K562 (cell line): Measurements from ENCODE around the gene PLSCR5. TPM values are rescaled to one million over a fixed set of nuclear protein-coding genes. Genes with fewer than 3 reads are reported as not detected.
A peak's percentile ranks its signal among the peaks of the same experiment; 100 is the strongest.

Experiments
- BRD9 ChIP-seq: fragments of 450-650 bp; IDR thresholded peaks from 2 replicates; pipeline ENCODE4 v1.6.1; 2018; ENCODE audit warnings: low read depth; ENCODE audit not compliant: partially characterized antibody
- CHD1 ChIP-seq: fragments of 200-600 bp; sonication (generic); IDR thresholded peaks from one replicate; pipeline ENCODE4 v1.6.1; 2012; ENCODE audit warnings: mild to moderate bottlenecking, moderate library complexity, low read length, inconsistent platforms
- CHD4 ChIP-seq: fragments of 200-600 bp; sonication (generic); IDR thresholded peaks from 3 replicates; pipeline ENCODE4 v1.6.1; 2012; ENCODE audit warnings: low read depth, mild to moderate bottlenecking, mixed read lengths, low read length, inconsistent platforms; ENCODE audit not compliant: insufficient read depth, insufficient replicate concordance, poor library complexity, severe bottlenecking
- ESRRA ChIP-seq: fragments of 450-650 bp; IDR thresholded peaks from 2 replicates; pipeline ENCODE4 v1.6.1; 2014; ENCODE audit warnings: low read depth, mild to moderate bottlenecking, moderate library complexity, borderline replicate concordance
- HCFC1 ChIP-seq: IDR thresholded peaks from 2 replicates; pipeline ENCODE4 v1.6.1; 2012; ENCODE audit warnings: low read depth, low read length, improper control_type of control experiment
- KDM5B ChIP-seq: fragments of 200-600 bp; sonication (generic); IDR thresholded peaks from 2 replicates; pipeline ENCODE4 v1.6.1; 2012; ENCODE audit warnings: low read depth, mild to moderate bottlenecking, moderate library complexity, low read length, control low read depth, inconsistent platforms; ENCODE audit not compliant: insufficient replicate concordance
- MAFF ChIP-seq: IDR thresholded peaks from 2 replicates; pipeline ENCODE4 v1.6.1; 2012; ENCODE audit warnings: low read length, improper control_type of control experiment
- MEF2A ChIP-seq: IDR thresholded peaks from 2 replicates; pipeline ENCODE4 v1.6.1; 2011; ENCODE audit warnings: low read depth, mild to moderate bottlenecking, low read length, moderate library complexity; ENCODE audit not compliant: control insufficient read depth
- NBN ChIP-seq: fragments of 450-650 bp; IDR thresholded peaks from 2 replicates; pipeline ENCODE4 v1.6.1; 2016; ENCODE audit warnings: low read depth, mild to moderate bottlenecking
- PCBP1 ChIP-seq: fragments of 200-400 bp; formaldehyde crosslinking; IDR thresholded peaks from 2 replicates; pipeline ENCODE4 v1.6.1; 2018; ENCODE audit warnings: mild to moderate bottlenecking, low read depth, low read length; ENCODE audit not compliant: poor library complexity, severe bottlenecking
- RUNX1 ChIP-seq: sonication (generic); IDR thresholded peaks from 2 replicates; pipeline ENCODE4 v1.6.1; 2016; ENCODE audit warnings: antibody characterized with exemption, low read depth
- XRCC5 ChIP-seq: fragments of 200-400 bp; formaldehyde crosslinking; IDR thresholded peaks from 2 replicates; pipeline ENCODE4 v1.6.1; 2017; ENCODE audit warnings: low read depth, mild to moderate bottlenecking, low read length
- ZBED1 ChIP-seq: IDR thresholded peaks from 2 replicates; pipeline ENCODE4 v1.6.1; 2014
- polyA plus RNA-seq, 8 experiments: library from polyadenylated mRNA; depleted of rRNA in 4 of 8; stranded (reverse) in 5 of 8; unstranded in 3 of 8; fragments of >200 nt; fragmentation: Nextera tagmentation in 2 of 8; fragmentation: Illumina TruSeq in 1 of 8; extraction: Ambion mirVana in 2 of 8; extraction: Trizol in 1 of 8; gene quantifications; 2 replicates each; pipeline versions ENCODE4 v1.2.1 to v1.2.3, GENCODE V29; 2011 to 2014; ENCODE audit warnings: inconsistent platforms in 1 of 8, missing spikeins in 1 of 8
- total RNA-seq, 7 experiments: library from RNA; depleted of rRNA in 6 of 7; stranded (reverse); fragments of >200 nt in 6 of 7; fragmentation: Illumina TruSeq in 2 of 7; extraction: Trizol in 2 of 7; gene quantifications; 2 replicates each; pipeline versions ENCODE4 v1.2.1 to v1.2.3, GENCODE V29; 2011 to 2021; ENCODE audit warnings: low replicate concordance in 1 of 7
- TF ChIP-seq, protein P1 (sequence below): sonication (generic); formaldehyde crosslinking; IDR thresholded peaks from 2 replicates; pipeline ENCODE4 v1.8.0; 2023; ENCODE audit warnings: mild to moderate bottlenecking, missing genetic modification reagents
- TF ChIP-seq, protein P2 (sequence below): fragments of 450-650 bp; IDR thresholded peaks from 2 replicates; pipeline ENCODE4 v1.6.1; 2014; ENCODE audit warnings: low read depth, mild to moderate bottlenecking, moderate library complexity, borderline replicate concordance
- TF ChIP-seq, protein P3 (sequence below): fragments of 250-450 bp; sonication (Bioruptor Pico); IDR thresholded peaks from 2 replicates; pipeline ENCODE4 v1.4.0; 2020; ENCODE audit warnings: mild to moderate bottlenecking, moderate library complexity, borderline replicate concordance
- TF ChIP-seq, protein P4 (sequence below), 2 experiments: fragments of 450-650 bp in 1 of 2; sonication (generic) in 1 of 2; formaldehyde crosslinking; conservative IDR thresholded peaks; 2 replicates each; pipeline versions ENCODE4 v1.4.0 to v1.8.1; 2020 to 2022; ENCODE audit warnings: mild to moderate bottlenecking in 1 of 2, missing genetic modification reagents in 1 of 2

The PLSCR5 gene
- total and polyA plus RNA-seq, 9 of the 15 experiments (the other 6 are each of a cell fraction or from before 2014, with no cell fraction given), result not detected

DNA sequence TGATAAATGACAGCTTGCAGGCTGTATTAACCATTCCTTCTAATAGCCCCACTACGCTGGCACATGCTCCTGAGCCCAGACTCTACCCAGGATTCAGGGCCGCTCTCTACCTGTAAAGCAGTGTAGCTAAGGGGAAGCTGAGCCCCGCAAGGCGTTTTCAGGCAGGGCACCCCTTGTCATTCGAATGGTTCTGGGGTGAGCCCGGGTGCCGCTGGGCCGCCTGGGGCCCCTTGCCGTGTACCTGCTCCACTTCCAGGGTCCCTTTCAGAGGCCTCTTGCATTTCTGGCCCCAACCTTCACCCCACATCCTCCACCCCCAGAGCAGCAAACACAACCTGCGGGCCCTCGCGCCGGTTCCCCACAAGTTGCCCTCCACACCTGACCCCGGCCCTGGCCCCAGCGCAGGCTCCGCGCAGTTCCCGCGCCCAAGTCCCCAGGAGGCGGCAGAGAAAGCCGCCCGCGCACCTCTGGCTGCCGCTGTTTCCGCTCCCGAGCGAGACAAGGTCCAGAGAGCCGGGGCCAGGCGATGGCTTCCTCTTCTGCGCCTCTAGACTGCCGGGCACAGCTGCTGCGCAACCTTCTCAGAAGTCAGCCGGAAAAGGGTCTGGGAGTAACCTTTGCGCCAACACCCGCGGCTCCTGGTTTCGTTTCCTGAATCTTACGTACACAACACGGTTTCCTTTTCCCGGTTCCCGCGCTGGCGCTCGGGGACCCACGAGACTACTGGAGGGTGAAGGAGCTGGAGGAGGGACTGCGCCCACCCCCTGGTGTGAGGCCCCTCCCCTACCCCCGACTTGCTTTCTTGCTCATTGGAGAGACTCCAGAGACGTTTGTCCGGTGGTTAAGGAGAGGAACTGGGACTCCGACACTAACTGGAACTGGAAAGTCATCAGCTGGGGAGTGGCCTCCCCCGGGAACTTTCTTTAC lies 60.9 kb downstream of the PLSCR5 start, which contains the start of gene PLSCR1 (continued):
- TF ChIP-seq MAFF (no peak), HCFC1 (no peak), ESRRA (no peak), RUNX1 (no peak), XRCC5 (no peak), CHD4 (no peak), BRD9 (no peak), CHD1 (no peak), KDM5B (peak; percentile 65), PCBP1 (no peak), MEF2A (no peak), ZBED1 (no peak), NBN (no peak)
- TF ChIP-seq, protein P1, sequence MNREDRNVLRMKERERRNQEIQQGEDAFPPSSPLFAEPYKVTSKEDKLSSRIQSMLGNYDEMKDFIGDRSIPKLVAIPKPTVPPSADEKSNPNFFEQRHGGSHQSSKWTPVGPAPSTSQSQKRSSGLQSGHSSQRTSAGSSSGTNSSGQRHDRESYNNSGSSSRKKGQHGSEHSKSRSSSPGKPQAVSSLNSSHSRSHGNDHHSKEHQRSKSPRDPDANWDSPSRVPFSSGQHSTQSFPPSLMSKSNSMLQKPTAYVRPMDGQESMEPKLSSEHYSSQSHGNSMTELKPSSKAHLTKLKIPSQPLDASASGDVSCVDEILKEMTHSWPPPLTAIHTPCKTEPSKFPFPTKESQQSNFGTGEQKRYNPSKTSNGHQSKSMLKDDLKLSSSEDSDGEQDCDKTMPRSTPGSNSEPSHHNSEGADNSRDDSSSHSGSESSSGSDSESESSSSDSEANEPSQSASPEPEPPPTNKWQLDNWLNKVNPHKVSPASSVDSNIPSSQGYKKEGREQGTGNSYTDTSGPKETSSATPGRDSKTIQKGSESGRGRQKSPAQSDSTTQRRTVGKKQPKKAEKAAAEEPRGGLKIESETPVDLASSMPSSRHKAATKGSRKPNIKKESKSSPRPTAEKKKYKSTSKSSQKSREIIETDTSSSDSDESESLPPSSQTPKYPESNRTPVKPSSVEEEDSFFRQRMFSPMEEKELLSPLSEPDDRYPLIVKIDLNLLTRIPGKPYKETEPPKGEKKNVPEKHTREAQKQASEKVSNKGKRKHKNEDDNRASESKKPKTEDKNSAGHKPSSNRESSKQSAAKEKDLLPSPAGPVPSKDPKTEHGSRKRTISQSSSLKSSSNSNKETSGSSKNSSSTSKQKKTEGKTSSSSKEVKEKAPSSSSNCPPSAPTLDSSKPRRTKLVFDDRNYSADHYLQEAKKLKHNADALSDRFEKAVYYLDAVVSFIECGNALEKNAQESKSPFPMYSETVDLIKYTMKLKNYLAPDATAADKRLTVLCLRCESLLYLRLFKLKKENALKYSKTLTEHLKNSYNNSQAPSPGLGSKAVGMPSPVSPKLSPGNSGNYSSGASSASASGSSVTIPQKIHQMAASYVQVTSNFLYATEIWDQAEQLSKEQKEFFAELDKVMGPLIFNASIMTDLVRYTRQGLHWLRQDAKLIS (CRISPR knock-in tag), result peak; percentile 77
- TF ChIP-seq, protein P2, sequence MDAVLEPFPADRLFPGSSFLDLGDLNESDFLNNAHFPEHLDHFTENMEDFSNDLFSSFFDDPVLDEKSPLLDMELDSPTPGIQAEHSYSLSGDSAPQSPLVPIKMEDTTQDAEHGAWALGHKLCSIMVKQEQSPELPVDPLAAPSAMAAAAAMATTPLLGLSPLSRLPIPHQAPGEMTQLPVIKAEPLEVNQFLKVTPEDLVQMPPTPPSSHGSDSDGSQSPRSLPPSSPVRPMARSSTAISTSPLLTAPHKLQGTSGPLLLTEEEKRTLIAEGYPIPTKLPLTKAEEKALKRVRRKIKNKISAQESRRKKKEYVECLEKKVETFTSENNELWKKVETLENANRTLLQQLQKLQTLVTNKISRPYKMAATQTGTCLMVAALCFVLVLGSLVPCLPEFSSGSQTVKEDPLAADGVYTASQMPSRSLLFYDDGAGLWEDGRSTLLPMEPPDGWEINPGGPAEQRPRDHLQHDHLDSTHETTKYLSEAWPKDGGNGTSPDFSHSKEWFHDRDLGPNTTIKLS, result no peak
- TF ChIP-seq, protein P3, sequence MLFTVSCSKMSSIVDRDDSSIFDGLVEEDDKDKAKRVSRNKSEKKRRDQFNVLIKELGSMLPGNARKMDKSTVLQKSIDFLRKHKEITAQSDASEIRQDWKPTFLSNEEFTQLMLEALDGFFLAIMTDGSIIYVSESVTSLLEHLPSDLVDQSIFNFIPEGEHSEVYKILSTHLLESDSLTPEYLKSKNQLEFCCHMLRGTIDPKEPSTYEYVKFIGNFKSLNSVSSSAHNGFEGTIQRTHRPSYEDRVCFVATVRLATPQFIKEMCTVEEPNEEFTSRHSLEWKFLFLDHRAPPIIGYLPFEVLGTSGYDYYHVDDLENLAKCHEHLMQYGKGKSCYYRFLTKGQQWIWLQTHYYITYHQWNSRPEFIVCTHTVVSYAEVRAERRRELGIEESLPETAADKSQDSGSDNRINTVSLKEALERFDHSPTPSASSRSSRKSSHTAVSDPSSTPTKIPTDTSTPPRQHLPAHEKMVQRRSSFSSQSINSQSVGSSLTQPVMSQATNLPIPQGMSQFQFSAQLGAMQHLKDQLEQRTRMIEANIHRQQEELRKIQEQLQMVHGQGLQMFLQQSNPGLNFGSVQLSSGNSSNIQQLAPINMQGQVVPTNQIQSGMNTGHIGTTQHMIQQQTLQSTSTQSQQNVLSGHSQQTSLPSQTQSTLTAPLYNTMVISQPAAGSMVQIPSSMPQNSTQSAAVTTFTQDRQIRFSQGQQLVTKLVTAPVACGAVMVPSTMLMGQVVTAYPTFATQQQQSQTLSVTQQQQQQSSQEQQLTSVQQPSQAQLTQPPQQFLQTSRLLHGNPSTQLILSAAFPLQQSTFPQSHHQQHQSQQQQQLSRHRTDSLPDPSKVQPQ (CRISPR knock-in tag), result no peak
- TF ChIP-seq, protein P4, sequence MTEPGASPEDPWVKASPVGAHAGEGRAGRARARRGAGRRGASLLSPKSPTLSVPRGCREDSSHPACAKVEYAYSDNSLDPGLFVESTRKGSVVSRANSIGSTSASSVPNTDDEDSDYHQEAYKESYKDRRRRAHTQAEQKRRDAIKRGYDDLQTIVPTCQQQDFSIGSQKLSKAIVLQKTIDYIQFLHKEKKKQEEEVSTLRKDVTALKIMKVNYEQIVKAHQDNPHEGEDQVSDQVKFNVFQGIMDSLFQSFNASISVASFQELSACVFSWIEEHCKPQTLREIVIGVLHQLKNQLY (CRISPR knock-in tag; conservative IDR thresholded peaks at IDR 0.05), result no peak
